Hepatocyte (in vitro differentiated cells): Measurements from ENCODE around the gene VAV3. TPM values are rescaled to one million over a fixed set of nuclear protein-coding genes. Genes with fewer than 3 reads are reported as not detected.

ENCODE experiments used
- DNase-seq: peaks from one replicate; pipeline ENCODE4 v3.0.0-alpha.2; 2016; ENCODE audit warnings: low spot score
- H2AFZ ChIP-seq: fragments of 200-600 bp; sonication (generic); 2 replicates; pipeline ENCODE4 v1.6.0; 2016; ENCODE audit warnings: antibody characterized with exemption, mild to moderate bottlenecking
- H3K27ac ChIP-seq: fragments of 200-600 bp; sonication (generic); 2 replicates; pipeline ENCODE4 v1.5.1; 2016; ENCODE audit warnings: mild to moderate bottlenecking
- H3K27me3 ChIP-seq: fragments of 200-600 bp; sonication (generic); 2 replicates; pipeline ENCODE4 v1.6.1; 2016
- H3K36me3 ChIP-seq: fragments of 200-600 bp; sonication (generic); replicated peaks from 2 replicates; pipeline ENCODE4 v1.5.1; 2016; ENCODE audit warnings: low read depth; ENCODE audit not compliant: insufficient read depth
- H3K4me1 ChIP-seq: fragments of 200-600 bp; sonication (generic); 2 replicates; pipeline ENCODE4 v1.5.1; 2016; ENCODE audit warnings: mild to moderate bottlenecking, moderate library complexity; ENCODE audit not compliant: insufficient read depth
- H3K4me2 ChIP-seq: fragments of 200-600 bp; sonication (generic); 2 replicates; pipeline ENCODE4 v1.6.0; 2016
- H3K4me3 ChIP-seq: fragments of 200-600 bp; sonication (generic); 2 replicates; pipeline ENCODE4 v1.5.1; 2016; ENCODE audit warnings: mild to moderate bottlenecking
- H3K79me2 ChIP-seq: fragments of 200-600 bp; sonication (generic); 2 replicates; pipeline ENCODE4 v1.6.0; 2017; ENCODE audit warnings: mild to moderate bottlenecking
- H3K9me2 ChIP-seq: fragments of 200-600 bp; sonication (generic); replicated peaks from 2 replicates; pipeline ENCODE4 v1.6.0; 2017; ENCODE audit warnings: mild to moderate bottlenecking; ENCODE audit not compliant: insufficient read depth
- H3K9me3 ChIP-seq: fragments of 200-600 bp; sonication (generic); 2 replicates; pipeline ENCODE4 v1.5.1; 2016; ENCODE audit warnings: low read depth, mild to moderate bottlenecking
- H4K20me1 ChIP-seq: fragments of 200-600 bp; sonication (generic); 2 replicates; pipeline ENCODE4 v1.6.0; 2016; ENCODE audit warnings: mild to moderate bottlenecking; ENCODE audit not compliant: insufficient read depth, poor library complexity, severe bottlenecking
- EZH2 ChIP-seq: fragments of 200-600 bp; sonication (generic); IDR thresholded peaks from 2 replicates; pipeline ENCODE4 v1.6.1; 2016; ENCODE audit warnings: antibody characterized with exemption, mild to moderate bottlenecking, borderline replicate concordance
- EZH2phosphoT487 ChIP-seq: fragments of 200-600 bp; sonication (generic); IDR thresholded peaks from one replicate; pipeline ENCODE4 v1.6.1; 2018; ENCODE audit warnings: antibody characterized with exemption, mild to moderate bottlenecking, low read depth, moderate library complexity; ENCODE audit not compliant: unreplicated experiment, severe bottlenecking
- WGBS: methylation state at CpG from one replicate; pipeline ENCODE4 v1.1.6; 2016; ENCODE audit warnings: low lambda C conversion rate; ENCODE audit errors: missing lambda C conversion rate; 5-methylcytosine and 5-hydroxymethylcytosine counted together
- polyA plus RNA-seq: library from polyadenylated mRNA; unstranded; fragments of >200 nt; fragmentation: Nextera tagmentation; extraction: Ambion mirVana; gene quantifications from 2 replicates; pipeline ENCODE4 v1.2.1, GENCODE V29; 2016
- total RNA-seq: library from RNA; depleted of rRNA; stranded (reverse); fragments of >200 nt; gene quantifications from 2 replicates; pipeline ENCODE4 v1.2.3, GENCODE V29; 2014
- TF ChIP-seq, protein P1 (sequence below): fragments of 200-600 bp; sonication (generic); IDR thresholded peaks from 2 replicates; pipeline ENCODE4 v1.5.1; 2016; ENCODE audit warnings: antibody characterized with exemption, mild to moderate bottlenecking; ENCODE audit not compliant: poor library complexity

VAV3 gene
- total and polyA plus RNA-seq, 2 experiments from 2014 or later: 12.3 to 40.5 TPM

DNA sequence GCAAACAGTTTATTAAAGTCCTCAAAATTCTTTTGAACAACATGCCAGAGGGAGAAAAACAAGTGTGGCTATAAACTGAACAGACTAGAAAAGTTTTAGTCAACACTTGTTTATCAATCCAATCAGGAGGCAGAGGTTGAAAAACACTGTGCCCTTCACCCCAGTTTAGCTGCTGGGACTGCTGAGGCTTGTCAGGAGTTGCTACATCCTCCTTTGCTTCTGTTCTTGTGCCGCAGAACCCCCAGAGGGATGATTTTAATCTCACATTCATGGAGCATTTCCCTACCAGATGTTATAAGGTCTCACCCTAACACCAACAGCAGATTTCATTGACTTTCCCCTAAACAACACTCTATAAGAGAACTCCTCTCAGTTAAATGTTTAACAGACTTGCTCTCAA lies 321.2 kb downstream of the VAV3 start:
- Histone ChIP-seq H3K4me3 (no peak overlapping the region), H3K9me3 (no peaks in the 10 kb centered on the region), H4K20me1 (no peaks in the 10 kb centered on the region), H2AFZ (no peak overlapping the region), H3K27ac (no peak overlapping the region), H3K79me2 (peaks cover 8% of the 10 kb centered on the region), H3K4me1 (no peaks in the 10 kb centered on the region), H3K9me2 (no peaks in the 10 kb centered on the region), H3K27me3 (no peaks in the 10 kb centered on the region), H3K36me3 (no peaks in the 10 kb centered on the region), H3K4me2 (no peak overlapping the region)
- WGBS: 38% methylated on average over 1 of the region's 1 CpG
- no peak for DNase-seq
- TF ChIP-seq EZH2phosphoT487: no peak
- TF ChIP-seq, protein P1, sequence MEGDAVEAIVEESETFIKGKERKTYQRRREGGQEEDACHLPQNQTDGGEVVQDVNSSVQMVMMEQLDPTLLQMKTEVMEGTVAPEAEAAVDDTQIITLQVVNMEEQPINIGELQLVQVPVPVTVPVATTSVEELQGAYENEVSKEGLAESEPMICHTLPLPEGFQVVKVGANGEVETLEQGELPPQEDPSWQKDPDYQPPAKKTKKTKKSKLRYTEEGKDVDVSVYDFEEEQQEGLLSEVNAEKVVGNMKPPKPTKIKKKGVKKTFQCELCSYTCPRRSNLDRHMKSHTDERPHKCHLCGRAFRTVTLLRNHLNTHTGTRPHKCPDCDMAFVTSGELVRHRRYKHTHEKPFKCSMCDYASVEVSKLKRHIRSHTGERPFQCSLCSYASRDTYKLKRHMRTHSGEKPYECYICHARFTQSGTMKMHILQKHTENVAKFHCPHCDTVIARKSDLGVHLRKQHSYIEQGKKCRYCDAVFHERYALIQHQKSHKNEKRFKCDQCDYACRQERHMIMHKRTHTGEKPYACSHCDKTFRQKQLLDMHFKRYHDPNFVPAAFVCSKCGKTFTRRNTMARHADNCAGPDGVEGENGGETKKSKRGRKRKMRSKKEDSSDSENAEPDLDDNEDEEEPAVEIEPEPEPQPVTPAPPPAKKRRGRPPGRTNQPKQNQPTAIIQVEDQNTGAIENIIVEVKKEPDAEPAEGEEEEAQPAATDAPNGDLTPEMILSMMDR: no peak
- TF ChIP-seq EZH2: no peak

DNA sequence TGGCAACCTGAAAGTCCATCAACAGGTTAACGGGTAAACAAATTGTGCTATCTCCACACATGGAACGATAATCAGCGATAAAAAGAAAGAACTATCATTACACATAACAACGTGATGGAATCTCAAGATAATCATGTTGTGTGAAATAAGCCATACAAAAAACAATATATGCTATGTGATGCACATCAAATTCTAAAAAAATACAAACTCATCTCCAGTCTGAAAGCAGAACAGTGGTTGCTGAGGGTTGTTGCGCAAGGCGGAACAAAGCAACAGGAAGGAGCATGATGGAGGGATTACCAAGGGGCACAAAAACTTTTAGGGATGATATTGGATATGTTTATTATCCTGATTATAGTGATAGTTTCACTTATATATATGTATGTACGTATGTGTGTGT lies 324.8 kb downstream of the VAV3 start:
- Histone ChIP-seq H3K27ac (no peak overlapping the region), H4K20me1 (no peaks in the 10 kb centered on the region), H3K9me3 (no peaks in the 10 kb centered on the region), H3K79me2 (no peaks in the 10 kb centered on the region), H3K4me2 (no peak overlapping the region), H3K27me3 (no peaks in the 10 kb centered on the region), H3K9me2 (no peaks in the 10 kb centered on the region), H3K36me3 (no peaks in the 10 kb centered on the region), H3K4me3 (no peak overlapping the region), H2AFZ (no peak overlapping the region), H3K4me1 (no peaks in the 10 kb centered on the region)
- TF ChIP-seq EZH2phosphoT487: no peak
- DNase-seq: no peak
- 84% methylated on average over 7 of the region's 7 CpGs for WGBS

DNA sequence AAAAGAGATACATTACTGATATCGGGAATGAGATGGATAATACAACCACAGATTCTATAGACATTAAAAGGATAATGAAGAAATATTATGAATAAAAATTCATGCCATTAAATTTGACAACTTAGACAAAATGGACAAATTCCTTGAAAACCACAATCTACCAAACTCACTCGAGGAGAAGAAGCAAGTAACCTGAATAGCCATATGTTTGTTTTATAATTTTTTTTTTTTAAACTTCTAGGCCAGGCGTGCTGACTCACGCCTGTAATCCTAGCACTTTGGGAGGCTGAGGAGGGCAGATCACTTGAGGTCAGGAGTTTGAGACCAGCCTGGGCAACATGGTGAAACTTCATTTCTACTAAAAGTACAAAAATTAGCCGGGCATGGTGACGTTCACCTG lies 327.9 kb downstream of the VAV3 start:
- Histone ChIP-seq H3K27ac (no peak overlapping the region), H3K9me3 (no peaks in the 10 kb centered on the region), H3K36me3 (no peaks in the 10 kb centered on the region), H3K9me2 (no peaks in the 10 kb centered on the region), H2AFZ (no peak overlapping the region), H3K27me3 (no peaks in the 10 kb centered on the region), H4K20me1 (no peaks in the 10 kb centered on the region), H3K4me3 (no peak overlapping the region), H3K4me2 (no peak overlapping the region), H3K4me1 (no peaks in the 10 kb centered on the region), H3K79me2 (no peaks in the 10 kb centered on the region)
- DNase-seq: no peak
- WGBS: 88% methylated on average over 6 of the region's 6 CpGs
- TF ChIP-seq EZH2 (no peak), EZH2phosphoT487 (no peak)
- TF ChIP-seq, protein P1: no peak

DNA sequence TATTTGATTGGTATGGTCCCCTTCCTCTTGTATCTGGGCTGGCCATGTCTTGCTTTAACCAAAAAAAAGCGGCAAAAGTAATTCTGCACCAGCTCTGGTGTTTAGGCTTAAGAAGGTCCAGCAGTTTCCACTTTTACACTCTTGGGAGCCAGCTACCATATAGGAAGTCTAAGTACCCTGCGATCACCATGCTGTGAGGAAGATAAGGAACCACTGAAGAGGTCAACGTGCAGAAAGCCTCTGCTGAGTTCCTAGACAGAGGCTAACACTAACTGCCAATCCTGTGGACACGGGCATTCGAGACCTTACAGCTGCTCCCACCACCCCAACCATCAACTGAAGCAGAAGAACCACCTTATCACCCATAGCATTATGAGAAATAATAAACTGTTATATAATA lies 331.4 kb downstream of the VAV3 start:
- Histone ChIP-seq H3K27me3 (no peaks in the 10 kb centered on the region), H3K9me2 (no peaks in the 10 kb centered on the region), H3K27ac (no peak overlapping the region), H3K36me3 (no peaks in the 10 kb centered on the region), H3K79me2 (peaks cover 5% of the 10 kb centered on the region), H3K4me3 (no peak overlapping the region), H3K4me1 (peaks cover 3% of the 10 kb centered on the region), H3K9me3 (no peaks in the 10 kb centered on the region), H4K20me1 (no peaks in the 10 kb centered on the region), H3K4me2 (no peak overlapping the region), H2AFZ (no peak overlapping the region)
- TF ChIP-seq EZH2phosphoT487: no peak
- TF ChIP-seq EZH2: no peak
- TF ChIP-seq, protein P1: no peak
- DNase-seq: no peak
- 68% methylated on average over 5 of the region's 5 CpGs for WGBS
